Keratinocyte (primary cell): ENCODE measurements around the gene MIPOL1. TPM values are rescaled to one million over a fixed set of nuclear protein-coding genes. Genes with fewer than 3 reads are reported as not detected.

ENCODE experiments used
- DNase-seq: peaks from one replicate; pipeline ENCODE4 v3.0.0-alpha.2; 2011; ENCODE audit warnings: low read depth, missing footprints, low spot score
- FAIRE-seq: peaks from 2 replicates; lab custom pipeline; 2011; peaks lifted over from hg19 to GRCh38; lab: Jason Lieb, UNC
- H2AFZ ChIP-seq: 2 replicates; pipeline ENCODE4 v1.6.0; 2012; ENCODE audit warnings: low read length, control low read depth, inconsistent platforms; ENCODE audit not compliant: control insufficient read depth
- H3K27ac ChIP-seq: 2 replicates; pipeline ENCODE4 v1.5.1; 2011; ENCODE audit warnings: low read length; ENCODE audit not compliant: control insufficient read depth, insufficient read depth
- H3K27me3 ChIP-seq: 3 replicates; pipeline ENCODE4 v1.6.0; 2011; ENCODE audit warnings: low read length; ENCODE audit not compliant: control insufficient read depth, insufficient read depth; ENCODE audit errors: extremely low read depth
- H3K36me3 ChIP-seq, 2 experiments: 2 replicates in 1 of 2; 3 replicates in 1 of 2; pipeline ENCODE4 v1.5.1; 2011; ENCODE audit warnings: low read length in 2 of 2, mild to moderate bottlenecking in 1 of 2; ENCODE audit not compliant: control insufficient read depth in 2 of 2, insufficient read depth in 2 of 2; ENCODE audit errors: extremely low read depth in 1 of 2
- H3K4me1 ChIP-seq: 3 replicates; pipeline ENCODE4 v1.5.1; 2011; ENCODE audit warnings: low read length; ENCODE audit not compliant: control insufficient read depth, insufficient read depth; ENCODE audit errors: extremely low read depth
- H3K4me2 ChIP-seq: 3 replicates; pipeline ENCODE4 v1.6.0; 2011; ENCODE audit warnings: low read depth, low read length; ENCODE audit not compliant: control insufficient read depth, insufficient read depth; ENCODE audit errors: extremely low read depth
- H3K4me3 ChIP-seq, 3 experiments: fragments of 200-600 bp in 1 of 3; sonication (generic) in 1 of 3; 2 replicates in 2 of 3; 3 replicates in 1 of 3; pipeline ENCODE4 v1.5.1; 2011 to 2016; ENCODE audit warnings: low read length in 3 of 3, mild to moderate bottlenecking in 3 of 3, control low read depth in 2 of 3, inconsistent platforms in 1 of 3, low read depth in 1 of 3, mixed read lengths in 1 of 3, mixed run types in 1 of 3, moderate library complexity in 1 of 3; ENCODE audit not compliant: control insufficient read depth in 2 of 3, insufficient read depth in 2 of 3; ENCODE audit errors: extremely low read depth in 1 of 3
- H3K79me2 ChIP-seq: 2 replicates; pipeline ENCODE4 v1.6.0; 2012; ENCODE audit warnings: low read length; ENCODE audit not compliant: control insufficient read depth, insufficient read depth
- H3K9ac ChIP-seq: 3 replicates; pipeline ENCODE4 v1.6.0; 2011; ENCODE audit warnings: low read length; ENCODE audit not compliant: control insufficient read depth, insufficient read depth; ENCODE audit errors: extremely low read depth
- H3K9me1 ChIP-seq: 3 replicates; pipeline ENCODE4 v1.6.0; 2011; ENCODE audit warnings: low read length; ENCODE audit not compliant: control insufficient read depth, insufficient read depth; ENCODE audit errors: extremely low read depth
- H3K9me3 ChIP-seq: 2 replicates; pipeline ENCODE4 v1.5.1; 2012; ENCODE audit warnings: low read depth, low read length; ENCODE audit not compliant: control insufficient read depth
- H4K20me1 ChIP-seq: 3 replicates; pipeline ENCODE4 v1.6.0; 2011; ENCODE audit warnings: low read length; ENCODE audit not compliant: control insufficient read depth, insufficient read depth; ENCODE audit errors: extremely low read depth
- CTCF ChIP-seq, 3 experiments: IDR thresholded peaks in 1 of 3; conservative IDR thresholded peaks in 1 of 3; optimal IDR thresholded peaks in 1 of 3; 2 replicates in 2 of 3; 3 replicates in 1 of 3; pipeline versions ENCODE3 to v1.5.1; 2011; ENCODE audit warnings: low read length in 3 of 3, mild to moderate bottlenecking in 3 of 3, moderate library complexity in 2 of 3, control low read depth in 1 of 3, inconsistent platforms in 1 of 3; ENCODE audit not compliant: insufficient read depth in 2 of 3; ENCODE audit errors: extremely low read depth in 1 of 3
- EZH2 ChIP-seq: IDR thresholded peaks from one replicate; pipeline ENCODE4 v1.6.1; 2012; ENCODE audit warnings: inconsistent platforms, mild to moderate bottlenecking, low read length, moderate library complexity
- dilution Hi-C: fragments of 300-500 bp; cut with MboI; formaldehyde crosslinking; loops from one replicate; pipeline ENCODE4 v1.7.0; 2020; ENCODE audit warnings: low sequenced_read_pairs; ENCODE audit not compliant: extremely low pct_ligation_motif_present
- polyA plus RNA-seq, 5 experiments: library from polyadenylated mRNA; depleted of rRNA in 3 of 5; stranded (reverse) in 3 of 5; stranded (forward) in 1 of 5; unstranded in 1 of 5; fragments of >200 nt; gene quantifications; 1 replicate in 1 of 5; 2 replicates in 3 of 5; 3 replicates in 1 of 5; pipeline versions ENCODE4 v1.2.1 to v1.2.3, GENCODE V29; 2011 to 2012; ENCODE audit warnings: missing spikeins in 2 of 5, low read depth in 1 of 5, low replicate concordance in 1 of 5

The MIPOL1 gene
- polyA plus RNA-seq, 1 donor (not counting 4 experiments of a cell fraction or from before 2014, with no cell fraction given): 10.9 TPM

- FAIRE-seq: no peak
- no peak overlapping the region for H3K4me2 ChIP-seq
- H3K27ac ChIP-seq: no peak overlapping the region
Measured at GRCh38 chr14:37247791-37248461, 50.2 kb downstream of the MIPOL1 start.

GRCh38 chr14:37251775-37252174 is 54.0 kb downstream of the MIPOL1 start:
- H3K9me1 ChIP-seq: no peaks in the 10 kb centered on the region
- H3K4me3 ChIP-seq: no peak overlapping the region
- H3K27ac ChIP-seq: no peak overlapping the region
- dilution Hi-C loops: no loop called here
- no peak overlapping the region for H3K4me2 ChIP-seq
- no peak for DNase-seq
- H3K27me3 ChIP-seq: no peaks in the 10 kb centered on the region
- TF ChIP-seq CTCF (optimal IDR thresholded peaks at IDR 0.05 in 1 of 3, IDR thresholded peaks at IDR 0.05 in 1 of 3, conservative IDR thresholded peaks at IDR 0.05 in 1 of 3; ENCODE audit: extremely low read depth in 1 of 3, insufficient read depth in 2 of 3, low read length in 3 of 3) (no peak), EZH2 (no peak)
- no peak overlapping the region for H2AFZ ChIP-seq
- no peaks in the 10 kb centered on the region for H3K4me1 ChIP-seq
- no peaks in the 10 kb centered on the region for H3K79me2 ChIP-seq
- H3K36me3 ChIP-seq: peaks cover 0 to 3% of the 10 kb centered on the region in 2 experiments
- no peaks in the 10 kb centered on the region for H3K9me3 ChIP-seq
- no peak overlapping the region for H3K9ac ChIP-seq
- FAIRE-seq: no peak
- no peaks in the 10 kb centered on the region for H4K20me1 ChIP-seq

More at GRCh38 chr14:37247791-37248461, 50.2 kb downstream of the MIPOL1 start:
- H3K79me2 ChIP-seq: no peaks in the 10 kb centered on the region
- no peak overlapping the region for H2AFZ ChIP-seq
- no peak for TF ChIP-seq EZH2
- TF ChIP-seq CTCF (optimal IDR thresholded peaks at IDR 0.05 in 1 of 3, IDR thresholded peaks at IDR 0.05 in 1 of 3, conservative IDR thresholded peaks at IDR 0.05 in 1 of 3; ENCODE audit: extremely low read depth in 1 of 3, insufficient read depth in 2 of 3, low read length in 3 of 3): no peak
- H3K9me3 ChIP-seq: no peaks in the 10 kb centered on the region
- H3K36me3 ChIP-seq: peaks cover 0 to 3% of the 10 kb centered on the region in 2 experiments
- DNase-seq: no peak
- H3K4me1 ChIP-seq: no peaks in the 10 kb centered on the region
- dilution Hi-C loops: no loop called here
- no peaks in the 10 kb centered on the region for H3K27me3 ChIP-seq
- no peak overlapping the region for H3K9ac ChIP-seq
- no peak overlapping the region for H3K4me3 ChIP-seq
- H3K9me1 ChIP-seq: no peaks in the 10 kb centered on the region
- H4K20me1 ChIP-seq: no peaks in the 10 kb centered on the region
